CD14-positive monocyte (primary cell): ENCODE data around the gene BBS9. TPM values are rescaled to one million over a fixed set of nuclear protein-coding genes. Genes with fewer than 3 reads are reported as not detected.

Experiments
- DNase-seq, 3 donors: peaks; one replicate each; pipeline ENCODE4 v3.0.0-alpha.2; 2011 to 2022
- H2AFZ ChIP-seq: 2 replicates; pipeline ENCODE4 v1.6.0; 2012; ENCODE audit warnings: mild to moderate bottlenecking, low read depth, low read length, inconsistent platforms; ENCODE audit not compliant: insufficient read depth, poor library complexity, severe bottlenecking
- H3K27ac ChIP-seq, 2 donors: 1 replicate in 1 of 2; 2 replicates in 1 of 2; pipeline ENCODE4 v1.5.1; 2012 to 2013; ENCODE audit warnings: low read length in 2 of 2, control low read depth in 1 of 2, inconsistent platforms in 1 of 2, low read depth in 1 of 2, mild to moderate bottlenecking in 1 of 2
- H3K27me3 ChIP-seq, 2 donors: one replicate each; pipeline versions ENCODE4 v1.6.0 to v1.6.1; 2011 to 2013; ENCODE audit warnings: low read length in 2 of 2; ENCODE audit not compliant: control insufficient read depth in 2 of 2, insufficient read depth in 2 of 2
- H3K36me3 ChIP-seq, 2 donors: replicated peaks in 1 of 2; 1 replicate in 1 of 2; 2 replicates in 1 of 2; pipeline versions ENCODE4 v1.5.1 to v1.6.1; 2012 to 2013; ENCODE audit warnings: low read length in 2 of 2, control low read depth in 1 of 2, inconsistent platforms in 1 of 2, mild to moderate bottlenecking in 1 of 2; ENCODE audit not compliant: insufficient read depth in 2 of 2, control insufficient read depth in 1 of 2
- H3K4me1 ChIP-seq, 2 donors: 1 replicate in 1 of 2; 2 replicates in 1 of 2; pipeline versions ENCODE4 v1.5.1 to v1.6.1; 2012 to 2013; ENCODE audit warnings: low read length in 2 of 2, control low read depth in 1 of 2, inconsistent platforms in 1 of 2, mild to moderate bottlenecking in 1 of 2, moderate library complexity in 1 of 2; ENCODE audit not compliant: insufficient read depth in 2 of 2, control insufficient read depth in 1 of 2
- H3K4me2 ChIP-seq: replicated peaks from 2 replicates; pipeline ENCODE3; 2012; ENCODE audit warnings: low read length, moderate library complexity, mild to moderate bottlenecking; ENCODE audit not compliant: poor library complexity, severe bottlenecking; ENCODE audit errors: extremely low read depth
- H3K4me3 ChIP-seq, 3 experiments: fragments of 200-600 bp in 1 of 3; sonication (generic) in 1 of 3; replicated peaks in 1 of 3; 1 replicate in 2 of 3; 2 replicates in 1 of 3; pipeline ENCODE4 v1.5.1; 2011 to 2013; ENCODE audit warnings: low read length in 3 of 3, mild to moderate bottlenecking in 3 of 3, control low read depth in 2 of 3, low read depth in 2 of 3, inconsistent platforms in 1 of 3, moderate library complexity in 1 of 3
- H3K79me2 ChIP-seq: 2 replicates; pipeline ENCODE4 v1.6.0; 2012; ENCODE audit warnings: mild to moderate bottlenecking, control low read depth, inconsistent platforms, low read length, moderate library complexity; ENCODE audit not compliant: insufficient read depth
- H3K9ac ChIP-seq: 2 replicates; pipeline ENCODE4 v1.6.0; 2017; ENCODE audit warnings: low read length, mild to moderate bottlenecking; ENCODE audit not compliant: insufficient read depth, poor library complexity, severe bottlenecking
- H3K9me3 ChIP-seq, 2 donors: replicated peaks in 1 of 2; 1 replicate in 1 of 2; 2 replicates in 1 of 2; pipeline versions ENCODE4 v1.5.1 to v1.6.1; 2012 to 2013; ENCODE audit warnings: low read length in 2 of 2, control low read depth in 1 of 2; ENCODE audit not compliant: control insufficient read depth in 1 of 2, insufficient read depth in 1 of 2
- H4K20me1 ChIP-seq: 2 replicates; pipeline ENCODE4 v1.6.0; 2012; ENCODE audit warnings: mild to moderate bottlenecking, low read length, control low read depth, moderate library complexity; ENCODE audit not compliant: insufficient read depth
- H3K27ac Mint-ChIP-seq, 7 donors: one replicate each; pipeline ENCODE4 v1.8.0; 2020; ENCODE audit warnings: mild to moderate bottlenecking in 7 of 7, mixed read lengths in 7 of 7, moderate library complexity in 6 of 7, inconsistent platforms in 2 of 7
- H3K27me3 Mint-ChIP-seq, 3 donors: one replicate each; pipeline ENCODE4 v1.8.0; 2021 to 2022; ENCODE audit warnings: low read depth in 3 of 3, mild to moderate bottlenecking in 3 of 3, mixed read lengths in 3 of 3, moderate library complexity in 3 of 3, inconsistent platforms in 1 of 3
- H3K36me3 Mint-ChIP-seq, 2 donors: one replicate each; pipeline ENCODE4 v1.8.0; 2020; ENCODE audit warnings: mixed read lengths in 2 of 2, inconsistent platforms in 1 of 2, mild to moderate bottlenecking in 1 of 2
- H3K4me1 Mint-ChIP-seq: one replicate; pipeline ENCODE4 v1.8.0; 2020; ENCODE audit warnings: mild to moderate bottlenecking, mixed read lengths
- H3K4me3 Mint-ChIP-seq, 2 donors: one replicate each; pipeline ENCODE4 v1.8.0; 2020; ENCODE audit warnings: mild to moderate bottlenecking in 2 of 2, mixed read lengths in 2 of 2, moderate library complexity in 1 of 2
- H3K9me3 Mint-ChIP-seq, 7 donors: one replicate each; pipeline ENCODE4 v1.8.0; 2020 to 2022; ENCODE audit warnings: mixed read lengths in 7 of 7, mild to moderate bottlenecking in 6 of 7, moderate library complexity in 6 of 7, inconsistent platforms in 2 of 7
- WGBS: methylation state at CpG from one replicate; pipeline ENCODE4 v1.1.5; 2013; ENCODE audit warnings: missing lambda C conversion rate; ENCODE audit not compliant: insufficient coverage; 5-methylcytosine and 5-hydroxymethylcytosine counted together
- intact Hi-C, 2 donors: fragments of 100-400 bp; cut with micrococcal nuclease; formaldehyde crosslinking; loops; one replicate each; pipeline versions ENCODE4 v1.15.0 to v1.15.1; 2023
- polyA plus RNA-seq, 3 donors: library from polyadenylated mRNA; depleted of rRNA in 1 of 3; unstranded in 2 of 3; stranded (reverse) in 1 of 3; fragments of 300-500 nt in 2 of 3; fragments of >200 nt in 1 of 3; fragmentation: Illumina TruSeq in 2 of 3; gene quantifications; 1 replicate in 2 of 3; 2 replicates in 1 of 3; pipeline ENCODE4 v1.2.3, GENCODE V29; 2012 to 2021
- TF ChIP-seq, protein P1 (sequence below): fragments of 200-600 bp; IDR thresholded peaks from one replicate; pipeline ENCODE4 v1.8.0; 2022; ENCODE audit warnings: antibody characterized with exemption, mild to moderate bottlenecking

The BBS9 gene
- polyA plus RNA-seq, 3 donors, result 4.9 to 7.5 (median 6.8) TPM

DNA sequence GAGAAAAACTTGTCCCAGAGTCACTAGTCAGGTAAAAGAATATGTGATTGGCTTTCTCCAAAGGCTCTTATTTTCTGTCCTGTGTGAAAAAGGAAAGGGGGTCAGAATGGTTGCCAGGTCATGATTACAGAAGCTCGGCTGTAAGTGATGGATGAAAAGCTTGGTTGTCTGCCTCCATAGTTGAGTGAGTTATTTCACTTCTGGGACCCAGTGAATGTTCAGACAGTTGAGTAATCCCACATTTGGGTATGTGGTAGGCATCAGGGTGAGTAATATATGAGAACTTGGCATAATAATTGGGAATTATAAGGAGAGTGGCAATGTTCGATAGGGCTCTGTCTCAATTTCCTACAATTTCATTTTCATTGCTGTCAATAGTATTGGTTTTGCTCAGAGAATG, 72.5 kb downstream of the BBS9 start:
- no peak overlapping the region for H3K4me3 Mint-ChIP-seq
- no peaks in the 10 kb centered on the region for H3K27me3 Mint-ChIP-seq
- no peaks in the 10 kb centered on the region for H3K36me3 ChIP-seq
- DNase-seq, result no peak
- no peaks in the 10 kb centered on the region for H3K27me3 ChIP-seq
- no peak overlapping the region for H3K27ac ChIP-seq
- H3K27ac Mint-ChIP-seq, result no peak overlapping the region
- H3K4me1 ChIP-seq, result no peaks in the 10 kb centered on the region
- no peak overlapping the region for H3K4me2 ChIP-seq
- 100% methylated on average over 1 of the region's 2 CpGs for WGBS
- H2AFZ ChIP-seq, result no peak overlapping the region
- peaks cover 0 to 4% of the 10 kb centered on the region in 2 donors for H3K36me3 Mint-ChIP-seq
- TF ChIP-seq, protein P1, sequence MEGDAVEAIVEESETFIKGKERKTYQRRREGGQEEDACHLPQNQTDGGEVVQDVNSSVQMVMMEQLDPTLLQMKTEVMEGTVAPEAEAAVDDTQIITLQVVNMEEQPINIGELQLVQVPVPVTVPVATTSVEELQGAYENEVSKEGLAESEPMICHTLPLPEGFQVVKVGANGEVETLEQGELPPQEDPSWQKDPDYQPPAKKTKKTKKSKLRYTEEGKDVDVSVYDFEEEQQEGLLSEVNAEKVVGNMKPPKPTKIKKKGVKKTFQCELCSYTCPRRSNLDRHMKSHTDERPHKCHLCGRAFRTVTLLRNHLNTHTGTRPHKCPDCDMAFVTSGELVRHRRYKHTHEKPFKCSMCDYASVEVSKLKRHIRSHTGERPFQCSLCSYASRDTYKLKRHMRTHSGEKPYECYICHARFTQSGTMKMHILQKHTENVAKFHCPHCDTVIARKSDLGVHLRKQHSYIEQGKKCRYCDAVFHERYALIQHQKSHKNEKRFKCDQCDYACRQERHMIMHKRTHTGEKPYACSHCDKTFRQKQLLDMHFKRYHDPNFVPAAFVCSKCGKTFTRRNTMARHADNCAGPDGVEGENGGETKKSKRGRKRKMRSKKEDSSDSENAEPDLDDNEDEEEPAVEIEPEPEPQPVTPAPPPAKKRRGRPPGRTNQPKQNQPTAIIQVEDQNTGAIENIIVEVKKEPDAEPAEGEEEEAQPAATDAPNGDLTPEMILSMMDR, result no peak
- no peak overlapping the region for H3K9ac ChIP-seq
- H3K9me3 Mint-ChIP-seq, result peaks cover 0 to 8% (median 0%) of the 10 kb centered on the region in 7 donors
- no peaks in the 10 kb centered on the region for H4K20me1 ChIP-seq
- intact Hi-C loops, result no loop called here
- no peaks in the 10 kb centered on the region for H3K79me2 ChIP-seq
- no peaks in the 10 kb centered on the region for H3K9me3 ChIP-seq
- H3K4me3 ChIP-seq, result no peak overlapping the region
- H3K4me1 Mint-ChIP-seq, result no peaks in the 10 kb centered on the region

DNA sequence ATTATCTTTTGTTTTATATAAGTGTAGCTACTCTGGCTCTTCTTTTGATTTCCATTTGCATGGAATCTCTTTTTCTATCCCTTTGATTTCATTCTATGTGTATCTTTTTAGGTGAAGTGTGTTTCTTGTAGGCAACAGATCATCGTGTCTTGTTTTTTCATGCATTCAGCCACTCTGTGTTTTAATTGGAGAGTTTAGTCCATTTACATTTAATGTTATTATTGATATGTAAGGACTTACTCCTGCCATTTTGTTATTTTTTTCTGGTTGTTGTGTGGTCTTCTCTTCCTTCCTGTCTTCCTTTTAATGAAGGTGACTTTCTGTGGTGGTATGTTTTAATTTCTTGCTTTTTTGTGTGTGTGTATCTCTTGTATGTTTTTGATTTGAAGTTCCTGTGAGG, 81.6 kb downstream of the BBS9 start:
- no peak for DNase-seq
- no peak overlapping the region for H2AFZ ChIP-seq
- TF ChIP-seq, protein P1, result no peak
- H3K36me3 ChIP-seq, result no peaks in the 10 kb centered on the region
- no peak overlapping the region for H3K27ac Mint-ChIP-seq
- no peak overlapping the region for H3K4me3 ChIP-seq
- H3K27ac ChIP-seq, result no peak overlapping the region
- no peaks in the 10 kb centered on the region for H4K20me1 ChIP-seq
- peaks cover 0 to 4% (median 0%) of the 10 kb centered on the region in 3 donors for H3K27me3 Mint-ChIP-seq
- no CpG with 5 or more reads among the region's 1 CpG for WGBS
- peaks cover 21 to 33% (median 26%) of the 10 kb centered on the region in 7 donors for H3K9me3 Mint-ChIP-seq
- peaks cover 0 to 5% of the 10 kb centered on the region in 2 donors for H3K36me3 Mint-ChIP-seq
- H3K27me3 ChIP-seq, result no peaks in the 10 kb centered on the region
- H3K4me3 Mint-ChIP-seq, result no peak overlapping the region
- intact Hi-C loops, result no loop called here
- H3K4me2 ChIP-seq, result no peak overlapping the region
- H3K4me1 Mint-ChIP-seq, result no peaks in the 10 kb centered on the region
- H3K9ac ChIP-seq, result no peak overlapping the region
- peaks cover 22 to 24% of the 10 kb centered on the region in 2 donors for H3K9me3 ChIP-seq
- no peaks in the 10 kb centered on the region for H3K79me2 ChIP-seq
- H3K4me1 ChIP-seq, result no peaks in the 10 kb centered on the region
